Loucy (cell line): ENCODE data around the gene DIABLO.
"Not testable (repeated sequence)": the region's sequence is repeated elsewhere in the genome, so short reads cannot be mapped to it uniquely, and the experiment has no call there.

ENCODE experiments used
- EZH2phosphoT487 ChIP-seq: fragments of 200-600 bp; IDR thresholded peaks from 2 replicates; pipeline ENCODE4 v1.6.1; 2018; ENCODE audit warnings: antibody characterized with exemption, mild to moderate bottlenecking, moderate library complexity, borderline replicate concordance
- TF ChIP-seq, protein P1 (sequence below): fragments of 200-600 bp; sonication (generic); conservative IDR thresholded peaks from 2 replicates; pipeline ENCODE4 v1.5.1; 2014; ENCODE audit warnings: mild to moderate bottlenecking, antibody characterized with exemption, low read length

GRCh38 chr12:122202811-122203210, 23.0 kb downstream of the DIABLO start:
- TF ChIP-seq, protein P1, sequence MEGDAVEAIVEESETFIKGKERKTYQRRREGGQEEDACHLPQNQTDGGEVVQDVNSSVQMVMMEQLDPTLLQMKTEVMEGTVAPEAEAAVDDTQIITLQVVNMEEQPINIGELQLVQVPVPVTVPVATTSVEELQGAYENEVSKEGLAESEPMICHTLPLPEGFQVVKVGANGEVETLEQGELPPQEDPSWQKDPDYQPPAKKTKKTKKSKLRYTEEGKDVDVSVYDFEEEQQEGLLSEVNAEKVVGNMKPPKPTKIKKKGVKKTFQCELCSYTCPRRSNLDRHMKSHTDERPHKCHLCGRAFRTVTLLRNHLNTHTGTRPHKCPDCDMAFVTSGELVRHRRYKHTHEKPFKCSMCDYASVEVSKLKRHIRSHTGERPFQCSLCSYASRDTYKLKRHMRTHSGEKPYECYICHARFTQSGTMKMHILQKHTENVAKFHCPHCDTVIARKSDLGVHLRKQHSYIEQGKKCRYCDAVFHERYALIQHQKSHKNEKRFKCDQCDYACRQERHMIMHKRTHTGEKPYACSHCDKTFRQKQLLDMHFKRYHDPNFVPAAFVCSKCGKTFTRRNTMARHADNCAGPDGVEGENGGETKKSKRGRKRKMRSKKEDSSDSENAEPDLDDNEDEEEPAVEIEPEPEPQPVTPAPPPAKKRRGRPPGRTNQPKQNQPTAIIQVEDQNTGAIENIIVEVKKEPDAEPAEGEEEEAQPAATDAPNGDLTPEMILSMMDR: not testable (repeated sequence)
- TF ChIP-seq EZH2phosphoT487: not testable (repeated sequence)
